Activated B cell treated with CpG ODN at 0.5 μM for 24 hours (primary cell): ENCODE measurements around the gene ZNF576. TPM values are rescaled to one million over a fixed set of nuclear protein-coding genes. Genes with fewer than 3 reads are reported as not detected.

Source experiments
- ATAC-seq: fragments of 200-7000 bp; cut with Tn5 transposase; one replicate; pipeline ENCODE4 v1.10.0; 2021; ENCODE audit warnings: low read depth, mild to moderate bottlenecking, moderate library complexity
- CTCF ChIA-PET: fragments of 350-600 bp; sonication (Branson Sonifier 250); formaldehyde crosslinking; loops from one replicate; lab custom pipeline; 2021; ENCODE audit warnings: antibody characterized with exemption; lab: Charles Lee
- POLR2A ChIA-PET: fragments of 350-600 bp; sonication (Branson Sonifier 250); formaldehyde crosslinking; loops from one replicate; lab custom pipeline; 2021; ENCODE audit warnings: antibody characterized with exemption; lab: Charles Lee
- DNase-seq: peaks from one replicate; pipeline ENCODE4 v3.0.0; 2022
- H3K27ac Mint-ChIP-seq: one replicate; pipeline ENCODE4 v1.8.0; 2020; ENCODE audit warnings: mixed read lengths
- H3K27me3 Mint-ChIP-seq: one replicate; pipeline ENCODE4 v1.8.0; 2021; ENCODE audit warnings: mixed read lengths
- H3K36me3 Mint-ChIP-seq: one replicate; pipeline ENCODE4 v1.8.0; 2021; ENCODE audit warnings: low read depth, mixed read lengths
- H3K4me1 Mint-ChIP-seq: one replicate; pipeline ENCODE4 v1.8.0; 2021; ENCODE audit warnings: mixed read lengths
- H3K4me3 Mint-ChIP-seq: one replicate; pipeline ENCODE4 v1.8.0; 2020; ENCODE audit warnings: mild to moderate bottlenecking, mixed read lengths
- H3K9me3 Mint-ChIP-seq: one replicate; pipeline ENCODE4 v1.8.0; 2020; ENCODE audit warnings: mixed read lengths
- intact Hi-C: fragments of 100-400 bp; cut with micrococcal nuclease; formaldehyde crosslinking; loops from one replicate; pipeline ENCODE4 v1.15.1; 2024
- total RNA-seq: library from RNA; stranded (reverse); gene quantifications from 2 replicates; pipeline ENCODE4 v1.2.3, GENCODE V29; 2022
- TF ChIP-seq, protein P1 (sequence below): fragments of 200-600 bp; IDR thresholded peaks from one replicate; pipeline ENCODE4 v1.8.0; 2022; ENCODE audit warnings: antibody characterized with exemption, mild to moderate bottlenecking

The ZNF576 gene
- total RNA-seq, 1 donor from 2014 or later, result 17.3 TPM

- Mint-ChIP-seq H3K4me1 (peaks cover 23% of the 10 kb centered on the region), H3K4me3 (peak within 1 kb of the TSS; percentile 80), H3K9me3 (no peaks in the 10 kb centered on the region), H3K36me3 (no peaks in the 10 kb centered on the region), H3K27ac (no peak within 1 kb of the TSS), H3K27me3 (peaks cover 34% of the 10 kb centered on the region)
- peak; percentile 49 for DNase-seq
- TF ChIP-seq, protein P1, sequence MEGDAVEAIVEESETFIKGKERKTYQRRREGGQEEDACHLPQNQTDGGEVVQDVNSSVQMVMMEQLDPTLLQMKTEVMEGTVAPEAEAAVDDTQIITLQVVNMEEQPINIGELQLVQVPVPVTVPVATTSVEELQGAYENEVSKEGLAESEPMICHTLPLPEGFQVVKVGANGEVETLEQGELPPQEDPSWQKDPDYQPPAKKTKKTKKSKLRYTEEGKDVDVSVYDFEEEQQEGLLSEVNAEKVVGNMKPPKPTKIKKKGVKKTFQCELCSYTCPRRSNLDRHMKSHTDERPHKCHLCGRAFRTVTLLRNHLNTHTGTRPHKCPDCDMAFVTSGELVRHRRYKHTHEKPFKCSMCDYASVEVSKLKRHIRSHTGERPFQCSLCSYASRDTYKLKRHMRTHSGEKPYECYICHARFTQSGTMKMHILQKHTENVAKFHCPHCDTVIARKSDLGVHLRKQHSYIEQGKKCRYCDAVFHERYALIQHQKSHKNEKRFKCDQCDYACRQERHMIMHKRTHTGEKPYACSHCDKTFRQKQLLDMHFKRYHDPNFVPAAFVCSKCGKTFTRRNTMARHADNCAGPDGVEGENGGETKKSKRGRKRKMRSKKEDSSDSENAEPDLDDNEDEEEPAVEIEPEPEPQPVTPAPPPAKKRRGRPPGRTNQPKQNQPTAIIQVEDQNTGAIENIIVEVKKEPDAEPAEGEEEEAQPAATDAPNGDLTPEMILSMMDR, result no peak
- intact Hi-C loops, result loop anchor here (5.0 kb wide), 1 partner anchor 42 kb away; the partner anchor contains the start of genes IRGQ and ZNF576
- ChIA-PET CTCF (interaction anchor here (0.7 kb wide), 1 partner anchor 170 kb away, joined by 4 read pairs; no protein-coding TSS in a partner anchor), POLR2A (no interaction called here)
- peak; percentile 85 for ATAC-seq
These were observed 43.4 kb downstream of the ZNF576 start, which contains the start of gene CADM4 for GRCh38 chr19:43639519-43640423. Gene CADM4 (minus strand): TSS chr19:43639850. CDS start chr19:43639790, 60 bp downstream.

- intact Hi-C loops, result no loop called here
- peak overlapping the region; percentile 79 for H3K4me3 Mint-ChIP-seq
- ChIA-PET POLR2A (no interaction called here), CTCF (interaction anchor here (0.7 kb wide), 1 partner anchor 169 kb away, joined by 4 read pairs; no protein-coding TSS in a partner anchor)
- H3K27me3 Mint-ChIP-seq, result peaks cover 31% of the 10 kb centered on the region
- TF ChIP-seq, protein P1, result no peak
- no peak overlapping the region for H3K27ac Mint-ChIP-seq
- DNase-seq (no peak), ATAC-seq (no peak)
- H3K9me3 Mint-ChIP-seq, result no peaks in the 10 kb centered on the region
- no peaks in the 10 kb centered on the region for H3K36me3 Mint-ChIP-seq
- H3K4me1 Mint-ChIP-seq, result peaks cover 19% of the 10 kb centered on the region
These were observed 44.0 kb downstream of the ZNF576 start for GRCh38 chr19:43640424-43640757.

DNA sequence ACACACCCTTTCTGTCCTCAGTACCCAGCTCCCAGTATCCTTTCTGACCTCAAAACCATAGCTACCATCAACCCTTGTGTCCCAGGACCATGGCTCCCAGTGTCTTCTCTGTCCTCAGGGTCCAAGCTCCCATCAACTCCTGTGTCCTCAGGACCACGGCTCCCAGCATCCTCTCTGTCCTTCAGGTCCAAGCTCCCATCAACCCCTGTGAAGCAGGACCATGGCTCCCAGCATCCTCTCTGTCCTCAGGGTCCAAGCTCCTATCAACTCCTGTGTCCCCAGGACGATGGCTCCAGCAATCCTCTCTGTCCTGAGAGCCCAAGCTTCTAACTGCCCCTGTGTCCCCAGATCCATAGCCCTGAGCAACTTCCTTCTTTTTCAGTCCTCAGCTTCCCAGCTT is 44.9 kb downstream of the ZNF576 start:
- no peaks in the 10 kb centered on the region for H3K36me3 Mint-ChIP-seq
- H3K27me3 Mint-ChIP-seq, result peaks cover 31% of the 10 kb centered on the region
- peaks cover 19% of the 10 kb centered on the region for H3K4me1 Mint-ChIP-seq
- ChIA-PET POLR2A (interaction anchor here (0.6 kb wide), 1 partner anchor 12 kb away, joined by 6 read pairs; no protein-coding TSS in a partner anchor), CTCF (no interaction called here)
- TF ChIP-seq, protein P1, result no peak
- peaks cover 1% of the 10 kb centered on the region for H3K9me3 Mint-ChIP-seq
- intact Hi-C loops, result no loop called here
- DNase-seq, result no peak
- H3K27ac Mint-ChIP-seq, result no peak overlapping the region
- peak overlapping the region; percentile 52 for H3K4me3 Mint-ChIP-seq
- no peak for ATAC-seq

DNA sequence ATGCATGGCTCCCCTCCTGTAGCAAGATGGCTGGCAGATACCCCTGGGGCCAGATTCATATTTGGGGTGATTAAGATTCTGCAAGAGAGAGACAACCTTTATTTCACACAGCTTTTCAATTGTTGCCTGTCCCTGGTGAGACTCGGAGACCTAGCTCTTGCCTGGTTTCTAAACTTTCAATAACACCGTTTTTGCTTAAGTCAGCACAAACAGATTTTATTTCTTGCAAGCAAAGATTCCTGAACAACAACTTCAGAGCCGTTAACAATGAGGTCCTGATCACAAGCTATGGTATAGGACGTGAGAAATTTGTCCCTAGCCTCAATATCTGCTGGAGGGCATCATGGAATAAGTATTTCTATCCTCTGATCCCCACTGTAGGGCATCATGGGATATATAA is 46.1 kb downstream of the ZNF576 start:
- ATAC-seq (no peak), DNase-seq (no peak)
- H3K27ac Mint-ChIP-seq, result no peak overlapping the region
- ChIA-PET POLR2A (no interaction called here), CTCF (no interaction called here)
- intact Hi-C loops, result no loop called here
- peaks cover 19% of the 10 kb centered on the region for H3K4me1 Mint-ChIP-seq
- H3K27me3 Mint-ChIP-seq, result peaks cover 31% of the 10 kb centered on the region
- TF ChIP-seq, protein P1, result no peak
- peaks cover 4% of the 10 kb centered on the region for H3K9me3 Mint-ChIP-seq
- H3K4me3 Mint-ChIP-seq, result no peak overlapping the region
- H3K36me3 Mint-ChIP-seq, result no peaks in the 10 kb centered on the region

DNA sequence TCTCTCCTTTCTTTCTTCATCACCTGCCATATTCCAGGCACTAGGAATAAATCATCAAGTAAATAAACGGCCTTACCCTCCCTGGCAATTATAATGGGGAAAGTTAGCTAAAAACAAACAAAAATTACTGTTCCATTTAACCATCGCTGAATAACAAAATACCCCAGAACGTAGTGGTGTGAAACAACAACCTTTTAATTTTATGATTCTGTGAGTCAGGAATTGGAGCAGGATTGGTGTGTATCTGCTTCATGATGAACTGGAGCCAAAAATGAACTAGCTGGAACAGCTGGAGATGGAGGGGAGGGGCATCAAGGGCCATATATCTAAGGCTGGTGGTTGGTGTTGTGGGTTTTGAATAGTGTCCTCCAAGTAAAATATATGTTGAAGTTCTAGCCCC is 46.9 kb downstream of the ZNF576 start:
- Mint-ChIP-seq H3K4me3 (no peak overlapping the region), H3K9me3 (peaks cover 4% of the 10 kb centered on the region), H3K27me3 (peaks cover 28% of the 10 kb centered on the region), H3K4me1 (peaks cover 18% of the 10 kb centered on the region), H3K36me3 (no peaks in the 10 kb centered on the region), H3K27ac (no peak overlapping the region)
- intact Hi-C loops, result no loop called here
- TF ChIP-seq, protein P1, result no peak
- DNase-seq (no peak), ATAC-seq (no peak)
- ChIA-PET CTCF (no interaction called here), POLR2A (interaction anchor here (0.7 kb wide), 1 partner anchor 17 kb away, joined by 3 read pairs; no protein-coding TSS in a partner anchor)
